ENCODE data around the gene CITED1.

- TF ChIP-seq FOXK2 (IDR thresholded peaks at IDR 0.05), result no peak
- TF ChIP-seq FOXA1 (IDR thresholded peaks at IDR 0.05), result no peak
- TF ChIP-seq ZNF384 (IDR thresholded peaks at IDR 0.05), result no peak
- no peak for TF ChIP-seq SUZ12 (IDR thresholded peaks at IDR 0.05)
- no peak for TF ChIP-seq BHLHE40 (IDR thresholded peaks at IDR 0.05; ENCODE audit: borderline replicate concordance)
- no peak for TF ChIP-seq LEF1 (IDR thresholded peaks at IDR 0.05; ENCODE audit: borderline replicate concordance)
- TF ChIP-seq FOXM1 (IDR thresholded peaks at IDR 0.05; ENCODE audit: borderline replicate concordance), result no peak
- no peak for TF ChIP-seq SP1 (IDR thresholded peaks at IDR 0.05)
- TF ChIP-seq ARNT (IDR thresholded peaks at IDR 0.05), result no peak
- no peak for TF ChIP-seq ELF4 (IDR thresholded peaks at IDR 0.05)
Observed at GRCh38 chrX:72347366-72347765, 41.7 kb upstream of the CITED1 start.
